ENCODE measurements around the gene MTERF2. TPM values are rescaled to one million over a fixed set of nuclear protein-coding genes. Genes with fewer than 3 reads are reported as not detected.

Gene MTERF2
- total RNA-seq, 1 experiment from 2014 or later: 7.0 TPM

DNA sequence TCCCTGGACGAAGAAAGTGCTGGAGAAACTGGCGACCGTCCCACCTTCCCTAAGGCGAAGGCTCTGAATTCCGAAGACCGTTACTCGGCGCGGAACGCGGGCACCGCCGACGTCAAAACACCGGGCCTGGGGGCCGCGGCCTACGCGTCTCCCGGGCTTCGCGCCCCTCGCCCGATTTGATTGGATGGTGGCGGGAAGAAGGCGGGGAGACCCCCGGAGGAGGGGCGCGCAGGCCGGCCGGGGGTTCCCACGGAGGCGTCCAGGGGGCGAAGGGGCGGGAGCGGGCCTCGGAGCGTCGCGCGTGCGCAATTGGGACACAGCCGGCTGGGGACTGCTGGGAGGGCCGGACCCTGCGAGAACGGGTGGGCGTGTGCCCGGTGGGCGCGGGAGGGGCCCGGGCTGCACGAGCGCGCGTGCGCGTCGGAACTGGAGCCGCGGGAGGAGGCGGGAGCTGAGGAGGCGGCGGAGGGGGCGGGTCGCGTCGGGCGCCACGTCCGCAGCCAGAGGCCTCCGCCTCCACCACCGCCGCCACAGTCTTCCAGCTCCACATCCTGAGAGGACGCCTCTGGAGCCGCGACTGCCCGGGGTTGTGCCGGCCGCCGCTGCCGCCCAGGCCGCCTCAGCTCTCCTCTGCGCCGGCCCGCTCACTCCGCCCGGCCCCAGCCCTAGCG is 31.4 kb downstream of the MTERF2 start, which contains the start of gene TMEM263 (continued):
- TF ChIP-seq, protein P1, sequence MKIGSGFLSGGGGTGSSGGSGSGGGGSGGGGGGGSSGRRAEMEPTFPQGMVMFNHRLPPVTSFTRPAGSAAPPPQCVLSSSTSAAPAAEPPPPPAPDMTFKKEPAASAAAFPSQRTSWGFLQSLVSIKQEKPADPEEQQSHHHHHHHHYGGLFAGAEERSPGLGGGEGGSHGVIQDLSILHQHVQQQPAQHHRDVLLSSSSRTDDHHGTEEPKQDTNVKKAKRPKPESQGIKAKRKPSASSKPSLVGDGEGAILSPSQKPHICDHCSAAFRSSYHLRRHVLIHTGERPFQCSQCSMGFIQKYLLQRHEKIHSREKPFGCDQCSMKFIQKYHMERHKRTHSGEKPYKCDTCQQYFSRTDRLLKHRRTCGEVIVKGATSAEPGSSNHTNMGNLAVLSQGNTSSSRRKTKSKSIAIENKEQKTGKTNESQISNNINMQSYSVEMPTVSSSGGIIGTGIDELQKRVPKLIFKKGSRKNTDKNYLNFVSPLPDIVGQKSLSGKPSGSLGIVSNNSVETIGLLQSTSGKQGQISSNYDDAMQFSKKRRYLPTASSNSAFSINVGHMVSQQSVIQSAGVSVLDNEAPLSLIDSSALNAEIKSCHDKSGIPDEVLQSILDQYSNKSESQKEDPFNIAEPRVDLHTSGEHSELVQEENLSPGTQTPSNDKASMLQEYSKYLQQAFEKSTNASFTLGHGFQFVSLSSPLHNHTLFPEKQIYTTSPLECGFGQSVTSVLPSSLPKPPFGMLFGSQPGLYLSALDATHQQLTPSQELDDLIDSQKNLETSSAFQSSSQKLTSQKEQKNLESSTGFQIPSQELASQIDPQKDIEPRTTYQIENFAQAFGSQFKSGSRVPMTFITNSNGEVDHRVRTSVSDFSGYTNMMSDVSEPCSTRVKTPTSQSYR (CRISPR knock-in tag; IDR thresholded peaks at IDR 0.05): 0 out of 2 replicates have a peak, but pooled peaks have one; percentile 10
- TF ChIP-seq ZNF423 (CRISPR knock-in tag; IDR thresholded peaks at IDR 0.05) (peak; percentile 89), PRRX2 (CRISPR knock-in tag; IDR thresholded peaks at IDR 0.05) (no peak), NR1H2 (CRISPR knock-in tag; IDR thresholded peaks at IDR 0.05) (no peak), SP1 (CRISPR knock-in tag; conservative IDR thresholded peaks at IDR 0.05) (peak; percentile 73), FOXJ3 (CRISPR knock-in tag; IDR thresholded peaks at IDR 0.05; ENCODE audit: borderline replicate concordance) (no peak), ETV6 (CRISPR knock-in tag; IDR thresholded peaks at IDR 0.05) (no peak; the same call in 1 of the 2 replicates), GTF2I (CRISPR knock-in tag; conservative IDR thresholded peaks at IDR 0.05) (no peak), ZNF416 (CRISPR knock-in tag; IDR thresholded peaks at IDR 0.05) (no peak), CDX4 (CRISPR knock-in tag; IDR thresholded peaks at IDR 0.05; ENCODE audit: borderline replicate concordance) (no peak), TCF7 (CRISPR knock-in tag; IDR thresholded peaks at IDR 0.05; ENCODE audit: low read depth) (no peak)
- TF ChIP-seq, protein P2, sequence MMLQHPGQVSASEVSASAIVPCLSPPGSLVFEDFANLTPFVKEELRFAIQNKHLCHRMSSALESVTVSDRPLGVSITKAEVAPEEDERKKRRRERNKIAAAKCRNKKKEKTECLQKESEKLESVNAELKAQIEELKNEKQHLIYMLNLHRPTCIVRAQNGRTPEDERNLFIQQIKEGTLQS (CRISPR knock-in tag; conservative IDR thresholded peaks at IDR 0.05): no peak
- TF ChIP-seq, protein P3, sequence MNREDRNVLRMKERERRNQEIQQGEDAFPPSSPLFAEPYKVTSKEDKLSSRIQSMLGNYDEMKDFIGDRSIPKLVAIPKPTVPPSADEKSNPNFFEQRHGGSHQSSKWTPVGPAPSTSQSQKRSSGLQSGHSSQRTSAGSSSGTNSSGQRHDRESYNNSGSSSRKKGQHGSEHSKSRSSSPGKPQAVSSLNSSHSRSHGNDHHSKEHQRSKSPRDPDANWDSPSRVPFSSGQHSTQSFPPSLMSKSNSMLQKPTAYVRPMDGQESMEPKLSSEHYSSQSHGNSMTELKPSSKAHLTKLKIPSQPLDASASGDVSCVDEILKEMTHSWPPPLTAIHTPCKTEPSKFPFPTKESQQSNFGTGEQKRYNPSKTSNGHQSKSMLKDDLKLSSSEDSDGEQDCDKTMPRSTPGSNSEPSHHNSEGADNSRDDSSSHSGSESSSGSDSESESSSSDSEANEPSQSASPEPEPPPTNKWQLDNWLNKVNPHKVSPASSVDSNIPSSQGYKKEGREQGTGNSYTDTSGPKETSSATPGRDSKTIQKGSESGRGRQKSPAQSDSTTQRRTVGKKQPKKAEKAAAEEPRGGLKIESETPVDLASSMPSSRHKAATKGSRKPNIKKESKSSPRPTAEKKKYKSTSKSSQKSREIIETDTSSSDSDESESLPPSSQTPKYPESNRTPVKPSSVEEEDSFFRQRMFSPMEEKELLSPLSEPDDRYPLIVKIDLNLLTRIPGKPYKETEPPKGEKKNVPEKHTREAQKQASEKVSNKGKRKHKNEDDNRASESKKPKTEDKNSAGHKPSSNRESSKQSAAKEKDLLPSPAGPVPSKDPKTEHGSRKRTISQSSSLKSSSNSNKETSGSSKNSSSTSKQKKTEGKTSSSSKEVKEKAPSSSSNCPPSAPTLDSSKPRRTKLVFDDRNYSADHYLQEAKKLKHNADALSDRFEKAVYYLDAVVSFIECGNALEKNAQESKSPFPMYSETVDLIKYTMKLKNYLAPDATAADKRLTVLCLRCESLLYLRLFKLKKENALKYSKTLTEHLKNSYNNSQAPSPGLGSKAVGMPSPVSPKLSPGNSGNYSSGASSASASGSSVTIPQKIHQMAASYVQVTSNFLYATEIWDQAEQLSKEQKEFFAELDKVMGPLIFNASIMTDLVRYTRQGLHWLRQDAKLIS (CRISPR knock-in tag; IDR thresholded peaks at IDR 0.05; ENCODE audit: borderline replicate concordance): no peak
- TF ChIP-seq, protein P4, sequence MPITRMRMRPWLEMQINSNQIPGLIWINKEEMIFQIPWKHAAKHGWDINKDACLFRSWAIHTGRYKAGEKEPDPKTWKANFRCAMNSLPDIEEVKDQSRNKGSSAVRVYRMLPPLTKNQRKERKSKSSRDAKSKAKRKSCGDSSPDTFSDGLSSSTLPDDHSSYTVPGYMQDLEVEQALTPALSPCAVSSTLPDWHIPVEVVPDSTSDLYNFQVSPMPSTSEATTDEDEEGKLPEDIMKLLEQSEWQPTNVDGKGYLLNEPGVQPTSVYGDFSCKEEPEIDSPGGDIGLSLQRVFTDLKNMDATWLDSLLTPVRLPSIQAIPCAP (CRISPR knock-in tag; IDR thresholded peaks at IDR 0.05): 0 out of 2 replicates have a peak, but pooled peaks have one; percentile 69
- TF ChIP-seq, protein P5, sequence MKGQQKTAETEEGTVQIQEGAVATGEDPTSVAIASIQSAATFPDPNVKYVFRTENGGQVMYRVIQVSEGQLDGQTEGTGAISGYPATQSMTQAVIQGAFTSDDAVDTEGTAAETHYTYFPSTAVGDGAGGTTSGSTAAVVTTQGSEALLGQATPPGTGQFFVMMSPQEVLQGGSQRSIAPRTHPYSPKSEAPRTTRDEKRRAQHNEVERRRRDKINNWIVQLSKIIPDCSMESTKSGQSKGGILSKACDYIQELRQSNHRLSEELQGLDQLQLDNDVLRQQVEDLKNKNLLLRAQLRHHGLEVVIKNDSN (CRISPR knock-in tag; IDR thresholded peaks at IDR 0.05): peak; percentile 46; the same call in 1 of the 2 replicates
- TF ChIP-seq, protein P6, sequence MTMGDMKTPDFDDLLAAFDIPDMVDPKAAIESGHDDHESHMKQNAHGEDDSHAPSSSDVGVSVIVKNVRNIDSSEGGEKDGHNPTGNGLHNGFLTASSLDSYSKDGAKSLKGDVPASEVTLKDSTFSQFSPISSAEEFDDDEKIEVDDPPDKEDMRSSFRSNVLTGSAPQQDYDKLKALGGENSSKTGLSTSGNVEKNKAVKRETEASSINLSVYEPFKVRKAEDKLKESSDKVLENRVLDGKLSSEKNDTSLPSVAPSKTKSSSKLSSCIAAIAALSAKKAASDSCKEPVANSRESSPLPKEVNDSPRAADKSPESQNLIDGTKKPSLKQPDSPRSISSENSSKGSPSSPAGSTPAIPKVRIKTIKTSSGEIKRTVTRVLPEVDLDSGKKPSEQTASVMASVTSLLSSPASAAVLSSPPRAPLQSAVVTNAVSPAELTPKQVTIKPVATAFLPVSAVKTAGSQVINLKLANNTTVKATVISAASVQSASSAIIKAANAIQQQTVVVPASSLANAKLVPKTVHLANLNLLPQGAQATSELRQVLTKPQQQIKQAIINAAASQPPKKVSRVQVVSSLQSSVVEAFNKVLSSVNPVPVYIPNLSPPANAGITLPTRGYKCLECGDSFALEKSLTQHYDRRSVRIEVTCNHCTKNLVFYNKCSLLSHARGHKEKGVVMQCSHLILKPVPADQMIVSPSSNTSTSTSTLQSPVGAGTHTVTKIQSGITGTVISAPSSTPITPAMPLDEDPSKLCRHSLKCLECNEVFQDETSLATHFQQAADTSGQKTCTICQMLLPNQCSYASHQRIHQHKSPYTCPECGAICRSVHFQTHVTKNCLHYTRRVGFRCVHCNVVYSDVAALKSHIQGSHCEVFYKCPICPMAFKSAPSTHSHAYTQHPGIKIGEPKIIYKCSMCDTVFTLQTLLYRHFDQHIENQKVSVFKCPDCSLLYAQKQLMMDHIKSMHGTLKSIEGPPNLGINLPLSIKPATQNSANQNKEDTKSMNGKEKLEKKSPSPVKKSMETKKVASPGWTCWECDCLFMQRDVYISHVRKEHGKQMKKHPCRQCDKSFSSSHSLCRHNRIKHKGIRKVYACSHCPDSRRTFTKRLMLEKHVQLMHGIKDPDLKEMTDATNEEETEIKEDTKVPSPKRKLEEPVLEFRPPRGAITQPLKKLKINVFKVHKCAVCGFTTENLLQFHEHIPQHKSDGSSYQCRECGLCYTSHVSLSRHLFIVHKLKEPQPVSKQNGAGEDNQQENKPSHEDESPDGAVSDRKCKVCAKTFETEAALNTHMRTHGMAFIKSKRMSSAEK (CRISPR knock-in tag; IDR thresholded peaks at IDR 0.05; ENCODE audit: borderline replicate concordance): no peak
